Ovary (tissue), 3 donors: Measurements from ENCODE around the gene MTCH1.

Experiments used
- POLR2A ChIP-seq: fragments of 450-650 bp; IDR thresholded peaks from one replicate; pipeline ENCODE4 v1.6.1; 2017; ENCODE audit warnings: antibody characterized with exemption, mild to moderate bottlenecking, moderate library complexity
- TF ChIP-seq, protein P1 (sequence below), 3 donors: fragments of 450-650 bp in 2 of 3; fragments of 200-600 bp in 1 of 3; IDR thresholded peaks; one replicate each; pipeline versions ENCODE4 v1.5.1 to v1.8.0; 2016 to 2022; ENCODE audit warnings: antibody characterized with exemption in 3 of 3, mild to moderate bottlenecking in 1 of 3
- donor health status: DM: no; HTN: no; CAD: no.

DNA sequence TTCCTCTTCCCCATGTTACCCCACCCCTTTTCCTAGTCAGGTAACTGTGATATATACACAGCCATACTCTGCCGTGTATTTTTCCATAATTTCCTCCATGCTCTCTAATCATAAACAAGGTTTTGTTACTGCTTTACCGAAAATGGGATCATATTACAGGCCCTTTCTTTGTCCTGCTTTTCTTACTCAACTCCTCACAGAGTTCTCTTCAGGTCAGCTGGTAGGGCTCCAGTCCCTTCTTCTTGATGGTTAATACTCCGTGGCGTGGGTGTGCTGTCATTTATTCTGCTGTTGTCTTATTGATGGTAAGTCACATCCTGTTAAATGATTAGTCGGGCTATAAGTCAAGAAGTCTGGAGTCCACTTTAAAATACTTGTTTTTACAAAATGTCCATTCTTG, 56.4 kb downstream of the MTCH1 start:
- TF ChIP-seq POLR2A: no peak
- TF ChIP-seq, protein P1, sequence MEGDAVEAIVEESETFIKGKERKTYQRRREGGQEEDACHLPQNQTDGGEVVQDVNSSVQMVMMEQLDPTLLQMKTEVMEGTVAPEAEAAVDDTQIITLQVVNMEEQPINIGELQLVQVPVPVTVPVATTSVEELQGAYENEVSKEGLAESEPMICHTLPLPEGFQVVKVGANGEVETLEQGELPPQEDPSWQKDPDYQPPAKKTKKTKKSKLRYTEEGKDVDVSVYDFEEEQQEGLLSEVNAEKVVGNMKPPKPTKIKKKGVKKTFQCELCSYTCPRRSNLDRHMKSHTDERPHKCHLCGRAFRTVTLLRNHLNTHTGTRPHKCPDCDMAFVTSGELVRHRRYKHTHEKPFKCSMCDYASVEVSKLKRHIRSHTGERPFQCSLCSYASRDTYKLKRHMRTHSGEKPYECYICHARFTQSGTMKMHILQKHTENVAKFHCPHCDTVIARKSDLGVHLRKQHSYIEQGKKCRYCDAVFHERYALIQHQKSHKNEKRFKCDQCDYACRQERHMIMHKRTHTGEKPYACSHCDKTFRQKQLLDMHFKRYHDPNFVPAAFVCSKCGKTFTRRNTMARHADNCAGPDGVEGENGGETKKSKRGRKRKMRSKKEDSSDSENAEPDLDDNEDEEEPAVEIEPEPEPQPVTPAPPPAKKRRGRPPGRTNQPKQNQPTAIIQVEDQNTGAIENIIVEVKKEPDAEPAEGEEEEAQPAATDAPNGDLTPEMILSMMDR (IDR thresholded peaks at IDR 0.05): no peak
